NCI-H1417 (cell line): ENCODE measurements around the gene HRH3.

Source experiments
- DNase-seq, 3 experiments: peaks; one replicate each; lab custom pipeline; 2025; lab: John Stamatoyannopoulos, UW

HRH3 gene

DNA sequence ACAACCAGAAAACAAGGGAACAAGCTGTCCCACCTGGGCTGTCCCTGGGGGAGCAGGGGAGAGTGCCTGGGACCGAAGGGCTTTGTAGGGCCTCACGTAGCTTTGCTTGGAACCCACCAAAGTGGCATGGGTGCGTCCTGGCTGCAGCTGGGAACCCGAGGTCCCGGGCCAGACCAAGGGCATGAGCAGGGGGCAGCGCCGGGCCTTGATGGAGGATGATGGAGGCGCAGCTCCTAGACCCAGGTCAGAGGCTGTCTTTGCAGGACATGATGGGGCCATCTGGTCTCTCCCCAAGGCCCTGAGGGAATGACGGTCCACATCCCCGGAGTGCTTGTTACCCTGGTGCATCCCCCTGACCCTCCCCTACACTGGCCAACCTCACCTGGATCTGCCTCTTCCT lies 10.6 kb upstream of the HRH3 start:
- no peak for DNase-seq

DNA sequence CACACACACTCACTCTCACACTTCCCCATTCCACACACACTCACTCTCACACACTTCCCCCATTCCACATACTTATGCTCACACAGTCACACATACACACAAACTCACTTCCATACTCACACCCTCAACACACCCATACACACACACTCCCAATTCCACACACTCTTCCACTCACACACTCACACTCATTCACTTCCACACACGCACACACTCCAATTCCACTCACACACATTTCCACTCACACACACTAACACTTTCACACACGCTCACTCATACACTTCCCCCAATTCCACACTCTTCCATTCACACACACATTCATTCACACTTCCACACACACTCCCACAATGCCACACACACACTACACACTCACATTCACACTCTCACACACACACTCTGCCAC lies 10.2 kb upstream of the HRH3 start:
- DNase-seq = no peak

DNA sequence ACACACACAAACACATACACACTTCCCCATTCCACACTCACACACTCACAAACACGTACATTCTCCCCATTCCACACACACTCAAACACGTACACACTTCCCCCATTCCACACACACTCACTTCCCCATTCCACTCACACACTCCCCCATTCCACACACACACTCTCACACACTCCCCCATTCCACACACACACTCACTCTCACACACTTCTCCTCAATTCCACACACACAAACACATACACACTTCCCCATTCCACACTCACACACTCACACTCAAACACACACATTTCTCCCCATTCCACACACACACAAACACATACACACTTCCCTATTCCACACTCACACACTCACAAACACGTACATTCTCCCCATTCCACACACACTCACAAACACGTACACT lies 9.6 kb upstream of the HRH3 start:
- DNase-seq = no peak

DNA sequence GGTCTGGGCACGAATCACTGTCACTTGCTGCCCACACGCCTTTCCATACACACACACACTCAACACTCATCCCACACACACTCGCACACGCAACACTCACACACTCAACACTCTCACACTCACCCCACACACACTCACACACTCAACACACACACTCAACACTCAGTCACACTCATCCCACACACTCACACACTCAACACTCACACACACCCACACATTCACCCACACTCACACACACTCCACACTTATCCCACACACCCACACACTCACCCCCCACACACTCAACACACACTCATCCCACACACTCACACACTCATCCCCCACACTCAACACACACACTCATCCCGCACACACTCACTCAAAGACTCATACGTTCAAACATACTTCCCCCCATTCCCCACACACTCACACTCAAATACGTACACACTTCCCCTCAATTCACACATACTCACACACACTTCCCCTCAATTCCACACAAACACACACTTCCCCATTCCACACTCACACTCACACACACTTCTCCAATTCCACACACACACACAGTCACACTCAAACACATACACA lies 9.0 kb upstream of the HRH3 start:
- no peak for DNase-seq

DNA sequence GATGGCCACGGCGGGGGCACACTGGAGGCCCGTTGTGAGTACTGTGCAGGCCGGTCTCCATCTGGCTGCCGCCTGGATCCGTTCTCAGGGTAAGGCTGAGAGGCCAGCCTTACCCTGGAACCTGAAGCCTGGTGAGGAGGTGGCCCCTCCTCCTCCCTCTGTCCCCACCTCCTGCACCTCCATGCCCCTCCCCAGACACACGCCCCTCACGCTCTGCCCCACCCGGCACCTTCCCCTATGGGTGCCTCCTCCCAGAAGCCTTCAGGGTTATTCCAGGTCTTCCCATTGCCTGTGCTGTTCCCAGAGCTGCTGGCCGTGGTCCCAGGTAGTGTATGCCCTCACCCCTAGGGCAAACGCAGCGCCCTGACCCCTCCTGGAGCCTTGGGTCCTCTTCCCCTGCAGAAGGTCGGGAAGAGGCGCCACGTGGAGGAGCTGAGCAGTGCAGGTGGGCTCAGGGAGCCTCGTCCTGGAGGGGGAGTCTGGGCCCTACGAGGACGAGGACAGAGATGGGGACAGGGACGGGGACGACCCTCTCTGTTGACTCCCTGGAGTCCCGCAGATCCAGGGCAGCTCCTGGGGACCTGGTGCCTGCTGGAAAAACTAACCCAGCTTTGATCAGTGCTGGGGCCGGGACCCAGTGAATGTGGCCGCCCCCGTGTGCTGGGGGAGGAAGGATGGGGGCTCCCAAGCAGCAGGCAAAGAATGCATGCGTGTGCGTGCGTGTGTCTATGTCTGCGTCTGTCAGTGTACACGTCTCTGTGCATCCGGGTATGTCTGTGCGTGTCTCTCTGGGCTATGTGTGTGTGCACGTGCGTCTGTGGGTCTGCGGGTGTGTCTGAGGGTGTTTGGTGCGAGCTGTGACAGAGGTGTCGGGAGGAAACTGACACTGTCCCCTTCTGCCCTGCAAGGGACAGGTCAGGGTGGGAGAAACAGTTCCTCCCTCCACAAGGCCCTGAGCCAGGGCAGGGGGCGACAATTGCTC lies 8.2 kb upstream of the HRH3 start:
- no peak for DNase-seq

DNA sequence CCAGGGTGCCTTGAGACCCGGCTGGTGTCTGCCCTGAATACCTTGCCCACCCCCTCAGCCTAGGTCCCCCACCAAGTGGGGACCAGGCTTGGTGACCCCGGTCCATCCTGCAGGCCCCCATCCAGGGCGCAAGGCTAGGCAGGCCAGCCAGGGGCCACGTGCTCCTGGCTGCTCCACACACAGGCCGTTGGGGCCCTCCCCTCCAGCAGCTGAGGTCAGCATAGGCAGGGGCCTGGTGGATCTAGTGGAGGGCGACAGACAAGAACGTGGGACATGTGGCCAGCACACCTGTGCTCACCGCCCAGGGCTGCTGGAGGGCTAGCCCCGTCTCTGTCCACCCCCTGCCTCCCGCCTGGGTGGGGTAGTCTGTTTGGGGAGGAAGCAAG lies 7.5 kb upstream of the HRH3 start:
- DNase-seq = no peak

DNA sequence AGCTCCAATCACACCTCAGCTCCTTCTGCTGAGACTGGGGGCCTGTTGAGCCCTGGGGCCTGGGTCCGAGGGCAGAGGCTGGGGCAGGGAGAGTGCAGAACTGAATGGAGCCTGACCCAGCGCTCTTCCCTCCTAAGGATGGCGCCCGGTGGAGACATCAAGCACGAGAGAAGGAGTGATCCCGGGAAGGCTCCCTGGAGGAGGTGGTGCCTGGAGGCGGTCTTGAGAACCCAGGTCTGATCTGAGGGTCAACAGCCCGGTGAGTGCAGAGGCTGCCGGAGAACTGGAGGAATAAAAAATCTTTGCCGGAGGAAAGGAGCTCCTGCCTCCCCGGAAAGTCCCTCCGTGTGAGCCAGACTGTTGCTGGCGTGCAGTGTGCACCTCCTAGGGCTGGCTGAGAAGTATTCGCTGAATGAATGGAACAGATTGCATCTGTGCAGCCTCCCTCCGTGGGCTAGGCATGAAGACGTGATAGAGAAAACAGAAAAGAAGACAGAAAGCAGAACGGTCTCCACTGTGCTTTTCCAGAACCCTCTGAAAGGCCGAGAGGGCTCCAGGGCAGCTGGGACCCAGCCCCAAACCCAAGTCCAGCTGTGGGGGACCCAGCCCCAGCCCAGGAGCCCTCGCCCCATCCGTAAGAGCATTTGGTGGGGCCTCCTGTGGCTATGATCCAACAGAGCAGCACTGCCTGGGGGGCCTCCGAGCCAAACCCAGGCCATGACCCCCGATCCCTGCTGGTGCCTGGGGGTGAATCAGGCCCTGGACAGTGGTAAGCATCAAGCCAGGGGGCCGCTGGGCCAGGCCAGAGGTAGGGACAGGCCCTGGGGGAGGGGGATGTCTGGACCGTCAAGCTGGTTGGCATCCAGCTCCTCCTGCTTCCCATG lies 6.9 kb upstream of the HRH3 start:
- DNase-seq = no peak

DNA sequence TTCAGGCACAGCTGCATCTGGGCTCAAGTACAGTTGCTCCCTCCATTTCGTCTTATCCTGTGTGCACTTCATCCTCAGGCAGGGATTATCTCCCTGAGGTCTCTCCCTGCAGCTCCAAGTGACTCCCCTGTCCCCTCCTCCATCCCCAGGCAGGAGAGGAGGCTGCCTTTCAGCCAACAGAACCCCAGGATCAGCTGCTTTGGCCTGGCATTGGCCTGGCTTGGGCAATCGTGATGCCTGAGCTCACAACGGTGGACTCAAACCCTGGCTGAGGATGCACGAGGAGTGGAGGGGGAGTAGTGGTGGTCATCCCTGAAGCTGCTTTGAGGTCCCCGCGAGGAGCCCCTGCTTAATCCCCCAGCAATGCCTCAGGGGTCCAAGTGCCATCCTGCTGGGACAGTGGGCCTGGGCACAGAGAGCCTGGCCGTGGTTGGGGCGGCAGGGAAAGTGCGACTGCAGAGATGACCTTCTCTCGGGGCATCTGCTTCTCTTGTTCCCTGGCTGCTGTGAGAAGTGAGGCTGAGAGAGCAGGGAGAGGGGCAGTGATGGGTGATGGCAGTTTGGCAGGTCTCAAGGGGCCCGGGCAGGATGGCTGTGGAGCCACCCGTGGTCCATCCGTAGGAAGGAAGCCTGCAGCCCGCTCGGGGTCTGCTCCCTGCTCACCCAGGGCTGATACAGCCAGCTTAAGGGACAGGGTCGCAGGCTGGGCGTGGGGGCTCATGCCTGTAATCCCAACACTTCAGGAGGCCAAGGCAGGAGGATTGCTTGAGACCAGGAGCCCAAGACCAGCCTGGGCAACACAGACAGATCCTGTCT lies 6.0 kb upstream of the HRH3 start:
- DNase-seq = no peak

DNA sequence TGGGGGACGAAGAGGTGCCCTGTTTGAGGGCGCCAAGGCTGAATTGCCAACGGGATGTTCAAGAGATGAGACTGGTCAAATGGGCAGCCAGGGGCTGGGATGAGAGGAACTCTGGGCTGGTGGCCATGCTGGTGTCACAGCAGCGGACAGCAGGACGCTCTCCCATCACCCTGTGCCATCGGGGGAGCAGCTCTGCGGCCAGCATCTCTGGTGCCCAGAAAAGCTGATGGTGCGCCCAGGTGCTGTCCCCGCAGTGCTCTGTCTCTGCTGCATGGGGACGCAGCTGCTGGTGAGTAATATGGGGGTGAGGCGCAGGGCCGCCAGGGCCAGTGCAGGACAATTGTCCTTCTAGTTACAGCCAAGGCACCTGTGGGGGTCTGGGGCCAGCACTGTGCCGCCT lies 4.9 kb upstream of the HRH3 start:
- no peak for DNase-seq

DNA sequence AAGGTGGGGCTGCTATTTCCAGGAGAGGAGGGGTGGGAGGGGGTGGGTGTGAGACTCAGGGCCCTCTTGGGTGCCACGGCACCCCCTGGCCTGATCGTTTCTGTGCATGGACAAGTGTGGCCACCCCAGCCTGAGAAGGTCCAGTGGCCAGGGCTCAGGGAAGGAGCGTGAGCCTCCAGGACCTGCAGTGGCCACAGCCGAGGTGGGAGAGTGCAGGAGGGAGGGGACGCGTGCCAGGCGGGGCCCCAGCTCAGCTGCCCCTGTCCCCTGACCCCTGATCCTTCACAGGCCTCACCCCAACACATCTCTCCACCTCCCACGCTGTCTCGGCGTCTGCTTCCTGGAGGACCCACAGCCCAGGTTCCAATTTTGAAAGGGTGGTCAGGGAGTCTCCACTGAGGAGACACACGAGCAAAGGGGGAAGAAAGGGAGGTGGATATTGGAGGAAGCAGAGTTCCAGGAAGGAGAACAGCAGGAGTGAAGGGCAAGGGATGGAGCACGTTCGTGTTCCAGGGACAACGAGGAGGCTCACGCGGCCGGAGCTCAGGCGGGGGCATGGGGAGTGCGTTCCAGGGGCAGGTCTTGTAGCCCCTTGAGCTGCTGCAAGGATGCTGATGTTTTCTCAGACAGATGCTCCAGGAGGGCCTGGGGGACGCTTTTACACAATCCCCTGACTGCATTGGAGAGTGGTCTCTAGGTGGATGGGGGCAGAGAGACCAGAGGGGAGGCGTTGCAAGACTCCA lies 4.2 kb upstream of the HRH3 start:
- no peak for DNase-seq

DNA sequence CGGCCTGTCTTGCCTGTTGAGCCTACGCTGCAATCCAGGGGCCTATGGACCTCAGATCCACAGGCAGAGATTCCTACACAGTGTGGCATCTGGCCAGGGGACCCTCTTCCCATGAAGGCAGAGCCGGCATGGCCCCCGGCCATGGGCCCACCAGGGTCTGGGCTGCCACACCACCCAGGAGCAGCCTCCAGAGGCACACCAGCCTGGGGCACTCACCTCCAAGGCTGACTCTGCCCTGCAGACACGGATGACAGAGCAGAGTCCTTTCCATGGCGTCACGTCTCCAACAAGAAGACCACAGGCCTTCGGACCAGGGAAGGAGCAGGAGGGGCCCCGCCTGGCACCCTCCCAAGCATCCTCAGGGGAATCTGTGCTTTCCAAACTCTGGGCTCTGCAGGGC lies 3.5 kb upstream of the HRH3 start:
- DNase-seq = no peak

DNA sequence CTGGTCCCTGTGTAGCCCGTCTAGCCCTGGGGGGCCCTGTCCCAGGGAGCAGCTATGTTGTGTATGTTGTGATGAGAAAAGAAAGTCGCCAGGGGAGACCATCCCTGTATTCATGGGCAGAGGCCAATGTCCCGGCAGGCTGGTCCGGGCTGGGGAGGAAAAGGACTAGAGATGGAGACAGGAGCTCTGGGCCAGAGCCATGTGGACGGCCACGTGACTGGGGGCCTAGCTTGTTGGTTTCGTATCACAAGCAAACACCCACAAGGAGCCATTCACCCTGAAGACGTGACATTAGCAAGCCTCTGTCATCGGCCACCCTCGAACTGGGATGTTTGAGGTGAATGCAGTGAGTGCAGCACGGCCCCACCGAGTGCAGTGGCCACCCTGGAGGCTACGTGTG lies 2.9 kb upstream of the HRH3 start:
- DNase-seq = no peak

DNA sequence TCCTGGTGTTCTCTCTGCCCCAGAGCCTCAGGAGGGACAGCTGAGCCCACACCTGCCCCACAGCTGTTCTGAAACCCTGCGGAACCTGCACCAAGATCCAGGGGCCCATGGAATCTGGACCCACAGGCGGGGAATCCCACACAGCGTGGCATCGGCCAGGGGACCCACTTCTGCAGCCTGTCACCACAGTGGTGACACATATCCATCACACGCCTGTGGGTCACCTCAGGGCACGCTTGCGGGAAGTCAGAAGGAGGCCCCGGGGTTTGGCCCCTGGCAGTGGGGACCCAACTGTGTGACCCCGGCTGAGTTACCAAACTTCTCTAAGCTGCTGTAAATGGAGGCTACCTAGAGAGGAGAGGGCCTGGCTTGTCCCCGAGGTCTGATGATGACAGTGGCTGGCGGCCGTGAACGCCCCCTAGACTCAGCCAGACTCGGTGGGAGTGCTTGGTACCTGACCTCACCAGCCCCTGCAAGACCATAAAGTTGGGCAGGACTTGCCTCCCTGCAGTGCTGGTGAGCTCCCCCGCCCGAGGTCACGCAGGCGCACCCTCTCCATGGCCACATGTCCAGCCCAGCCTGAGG lies 2.3 kb upstream of the HRH3 start:
- DNase-seq = no peak

DNA sequence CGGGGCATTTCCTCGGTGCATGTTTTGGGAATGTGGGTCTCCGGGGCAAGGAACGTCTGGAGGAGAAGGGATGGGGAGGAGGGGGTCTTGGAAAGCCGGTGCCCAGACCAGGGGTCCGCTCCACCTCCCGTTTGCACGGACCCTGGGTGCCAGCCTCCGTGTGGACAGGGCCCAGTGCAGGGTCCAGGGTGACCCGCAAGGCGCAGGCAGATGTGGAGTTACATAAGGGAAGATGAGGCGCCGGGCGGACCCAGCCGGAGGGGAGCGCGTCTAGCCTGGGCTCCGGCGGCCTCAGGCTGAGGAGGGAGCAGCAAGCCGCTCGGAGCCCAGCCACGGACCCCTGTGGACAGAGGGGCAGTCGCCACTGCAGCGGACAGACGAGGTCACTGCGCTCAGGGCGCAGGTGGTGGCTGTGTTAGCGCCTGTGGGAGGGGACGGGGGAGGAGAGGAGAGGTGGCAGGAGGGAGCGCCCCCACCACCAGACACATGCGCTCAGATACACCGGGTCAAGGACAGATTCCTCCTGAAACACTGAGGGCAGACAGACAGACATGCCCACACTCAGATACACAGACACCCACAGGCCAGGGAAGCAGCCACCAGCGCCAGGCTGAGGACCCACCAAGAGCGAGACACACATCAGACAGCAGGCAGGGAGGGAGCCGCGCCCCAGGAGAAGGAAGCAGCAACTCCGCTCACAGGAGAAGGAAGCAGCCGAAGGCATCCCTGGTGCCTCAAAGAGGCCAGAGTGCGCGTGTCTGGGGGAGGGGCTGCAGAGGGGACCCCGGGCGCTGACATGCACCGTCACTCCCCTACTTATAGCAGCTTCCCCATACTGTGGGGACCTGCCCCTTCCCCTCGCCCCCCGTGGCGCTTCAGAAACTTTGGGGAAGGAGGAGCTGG lies 839 bp upstream of the HRH3 start:
- DNase-seq = peak in 2 of 3 experiments; percentile 75 to 76

DNA sequence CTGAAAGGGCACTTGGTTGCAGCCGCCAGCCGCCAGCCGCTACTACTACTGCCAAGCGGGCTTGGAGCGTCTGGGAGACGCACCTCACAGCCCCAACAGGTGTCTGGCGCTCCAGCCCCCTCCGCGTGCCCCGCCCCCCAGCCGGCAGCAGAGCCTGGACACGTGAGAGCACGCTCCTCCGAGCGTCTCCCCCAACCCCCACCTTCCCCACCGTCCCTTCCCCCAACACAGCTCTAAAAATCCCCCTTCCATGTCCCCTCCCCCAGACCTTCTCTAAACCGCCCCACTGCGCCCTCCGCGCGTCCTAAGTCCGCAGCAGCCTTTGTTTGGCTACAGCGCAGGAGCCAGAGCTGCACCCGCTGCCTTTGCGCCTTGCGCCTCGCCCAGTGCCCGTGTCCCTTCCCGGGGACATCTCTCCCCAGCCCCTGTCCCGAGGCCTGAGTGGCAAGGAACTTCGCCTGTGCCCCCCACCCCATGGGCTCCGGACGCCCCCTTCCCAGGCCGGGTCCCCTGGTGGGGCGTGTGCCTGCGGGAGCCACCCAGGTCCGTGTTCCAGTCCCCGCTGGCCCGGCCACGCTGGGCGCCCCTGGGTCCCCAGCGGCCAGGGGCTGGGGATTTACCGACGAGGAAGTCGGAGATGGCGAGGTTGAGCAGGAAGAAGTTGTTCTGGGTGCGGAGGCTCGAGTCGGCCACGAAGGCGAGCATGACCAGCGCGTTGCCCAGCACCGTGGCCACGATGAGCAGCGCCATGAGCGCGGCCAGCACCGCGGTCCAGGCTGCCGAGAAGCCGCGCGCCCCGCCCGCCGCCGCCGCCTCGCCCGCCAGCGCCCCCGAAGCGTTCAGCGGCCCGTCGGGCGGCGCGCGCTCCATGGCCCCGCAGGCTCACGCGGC lies 732 bp downstream of the HRH3 start:
- peak; percentile 77 to 85 (median 85) for DNase-seq

DNA sequence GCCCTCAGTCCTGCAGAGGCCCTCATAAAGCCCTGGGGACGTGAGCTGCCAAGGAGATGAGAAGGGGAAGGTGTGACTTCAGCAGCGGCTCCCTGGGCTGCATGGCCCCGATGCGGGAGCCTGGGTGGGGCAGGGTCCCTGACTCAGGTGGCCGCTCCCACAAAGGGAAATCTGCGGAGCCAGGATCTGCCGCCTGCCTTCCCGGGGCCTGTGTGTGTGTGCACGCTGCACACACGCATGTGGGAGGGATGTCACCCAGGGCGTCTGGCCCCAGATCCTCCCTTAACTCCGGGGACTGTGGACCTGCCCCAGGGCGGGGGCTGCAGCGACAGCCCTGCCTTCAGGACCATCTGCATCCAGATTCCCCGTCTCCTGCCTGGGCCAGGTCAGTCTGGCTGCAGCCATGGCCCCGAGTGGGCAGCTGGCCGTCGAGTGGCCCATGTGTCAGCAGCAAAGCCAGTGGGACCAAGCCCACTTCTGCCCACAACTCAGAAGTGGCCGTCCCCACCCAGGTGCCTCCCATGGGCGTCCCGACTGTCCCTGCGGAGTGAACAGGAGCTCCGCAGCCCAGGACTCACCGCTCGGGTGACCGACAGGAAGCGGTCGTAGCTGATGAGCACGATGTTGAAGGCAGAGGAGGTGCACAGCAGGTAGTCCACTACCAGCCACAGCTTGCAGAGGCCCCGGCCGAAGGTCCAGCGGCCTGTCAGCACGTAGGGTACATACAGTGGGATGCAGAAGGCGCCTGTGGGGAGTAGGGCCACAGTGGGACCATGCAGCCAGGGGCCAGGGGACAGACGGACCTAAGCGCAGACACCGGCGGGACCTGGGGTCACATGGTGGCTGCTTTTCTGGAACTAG lies 1.9 kb downstream of the HRH3 start:
- no peak for DNase-seq
